Measurements from ENCODE around the gene MIER2.

GRCh38 chr19:291006-291521, 53.5 kb downstream of the MIER2 start, which contains the start of gene PLPP2:
- TF ChIP-seq CTCF (IDR thresholded peaks at IDR 0.05): no peak
- TF ChIP-seq POLR2A (IDR thresholded peaks at IDR 0.05): peak in 1 of 3 donors; percentile 35

Measured in body of pancreas (tissue), 4 donors.